ENCODE results near the gene MFSD8.

DNA sequence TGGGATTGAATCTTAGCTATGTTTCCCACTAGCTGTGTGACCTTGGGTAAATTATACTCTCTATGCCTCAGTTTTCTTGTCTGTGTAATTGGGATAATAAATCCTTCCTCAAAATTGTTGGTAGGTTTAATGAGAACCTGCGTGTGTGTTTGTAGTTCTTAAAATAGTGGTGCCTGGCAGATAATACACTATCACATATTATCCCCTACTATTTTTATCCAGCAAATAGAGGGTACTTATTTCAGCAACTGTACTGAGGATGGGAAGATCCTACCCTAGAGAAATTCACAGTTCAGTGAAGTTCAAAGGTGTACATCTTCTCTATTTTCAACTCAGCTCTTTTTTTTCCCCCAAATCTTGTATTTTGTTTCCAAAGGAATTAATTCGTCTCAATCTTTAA lies 17.5 kb upstream of the MFSD8 start:
- TF ChIP-seq POLR2AphosphoS5 (IDR thresholded peaks at IDR 0.05) (no peak), POLR2A (IDR thresholded peaks at IDR 0.05) (no peak), EP300 (IDR thresholded peaks at IDR 0.05) (no peak)
- TF ChIP-seq, protein P1, sequence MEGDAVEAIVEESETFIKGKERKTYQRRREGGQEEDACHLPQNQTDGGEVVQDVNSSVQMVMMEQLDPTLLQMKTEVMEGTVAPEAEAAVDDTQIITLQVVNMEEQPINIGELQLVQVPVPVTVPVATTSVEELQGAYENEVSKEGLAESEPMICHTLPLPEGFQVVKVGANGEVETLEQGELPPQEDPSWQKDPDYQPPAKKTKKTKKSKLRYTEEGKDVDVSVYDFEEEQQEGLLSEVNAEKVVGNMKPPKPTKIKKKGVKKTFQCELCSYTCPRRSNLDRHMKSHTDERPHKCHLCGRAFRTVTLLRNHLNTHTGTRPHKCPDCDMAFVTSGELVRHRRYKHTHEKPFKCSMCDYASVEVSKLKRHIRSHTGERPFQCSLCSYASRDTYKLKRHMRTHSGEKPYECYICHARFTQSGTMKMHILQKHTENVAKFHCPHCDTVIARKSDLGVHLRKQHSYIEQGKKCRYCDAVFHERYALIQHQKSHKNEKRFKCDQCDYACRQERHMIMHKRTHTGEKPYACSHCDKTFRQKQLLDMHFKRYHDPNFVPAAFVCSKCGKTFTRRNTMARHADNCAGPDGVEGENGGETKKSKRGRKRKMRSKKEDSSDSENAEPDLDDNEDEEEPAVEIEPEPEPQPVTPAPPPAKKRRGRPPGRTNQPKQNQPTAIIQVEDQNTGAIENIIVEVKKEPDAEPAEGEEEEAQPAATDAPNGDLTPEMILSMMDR (IDR thresholded peaks at IDR 0.05) = no peak
